ENCODE data around the gene SOD1.

Gene SOD1

DNA sequence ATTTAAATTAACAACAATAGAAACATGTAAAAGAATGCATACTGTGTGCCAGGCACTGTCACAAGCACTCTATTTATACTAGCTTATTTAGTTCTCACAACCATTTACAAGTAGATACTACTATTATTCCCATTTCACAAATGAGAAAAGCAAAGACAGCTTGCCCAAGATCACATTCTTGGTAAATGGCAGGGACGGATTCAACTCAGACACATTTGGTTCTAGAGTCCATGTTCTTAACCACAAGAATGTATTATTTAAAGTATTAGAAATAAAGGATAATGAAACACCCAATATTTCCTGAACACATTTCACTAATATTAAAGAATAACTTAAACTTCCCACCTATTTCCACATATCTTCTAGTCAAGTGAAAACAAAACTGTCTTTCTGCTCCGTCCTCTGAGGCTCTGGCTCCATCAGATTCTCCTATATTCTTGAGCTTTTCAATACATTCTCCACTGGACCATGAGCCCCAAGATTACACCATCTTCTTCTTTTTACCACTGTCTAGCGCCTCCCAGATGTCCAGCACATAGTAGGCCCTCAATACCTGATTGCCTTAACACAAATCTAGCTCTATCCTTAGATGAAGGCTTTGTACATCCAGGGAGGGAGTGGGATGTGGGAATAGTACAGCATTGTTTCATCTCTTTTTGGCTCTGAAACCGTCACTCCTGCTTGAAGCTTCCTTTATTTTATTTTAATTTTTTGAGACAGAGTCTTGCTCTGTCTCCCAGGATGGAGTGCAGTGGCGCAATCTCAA lies 29.3 kb downstream of the SOD1 start:
- in situ Hi-C loops (cut with HindIII; ENCODE audit: low sequenced_read_pairs) = no loop called here
- TF ChIP-seq CTCF (IDR thresholded peaks at IDR 0.05; ENCODE audit: low read depth, low read length) = no peak
- no peak overlapping the region for H3K4me3 ChIP-seq (ENCODE audit: low read depth, low read length)
- no peak for DNase-seq (ENCODE audit: low read depth, low spot score)

DNA sequence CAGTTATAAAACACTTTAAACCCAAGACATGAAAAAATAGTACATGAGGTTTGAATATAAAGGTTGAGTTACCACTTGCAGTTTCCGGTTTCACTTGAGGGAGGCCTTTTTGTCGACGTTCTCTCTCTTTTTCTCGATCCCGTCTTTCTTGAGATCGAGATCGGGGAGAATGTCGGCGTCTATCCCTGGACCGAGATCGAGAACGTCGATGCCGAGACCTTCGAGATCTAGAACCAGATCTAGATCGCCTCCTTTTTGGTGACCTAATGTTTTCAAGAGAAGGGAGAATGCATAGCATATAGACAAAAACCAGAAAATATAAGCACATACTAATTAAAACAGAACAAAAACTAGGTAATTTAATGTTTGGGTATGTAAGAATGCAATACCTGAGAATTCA lies 33.7 kb downstream of the SOD1 start:
- no peak for TF ChIP-seq CTCF (IDR thresholded peaks at IDR 0.05; ENCODE audit: low read depth, low read length)
- in situ Hi-C loops (cut with HindIII; ENCODE audit: low sequenced_read_pairs) = no loop called here
- no peak for DNase-seq (ENCODE audit: low read depth, low spot score)
- no peak overlapping the region for H3K4me3 ChIP-seq (ENCODE audit: low read depth, low read length)

- H3K4me3 ChIP-seq (ENCODE audit: low read depth, low read length) = no peak overlapping the region
- TF ChIP-seq CTCF (IDR thresholded peaks at IDR 0.05; ENCODE audit: low read depth, low read length) = no peak
- no peak for DNase-seq (ENCODE audit: low read depth, low spot score)
- in situ Hi-C loops (cut with HindIII; ENCODE audit: low sequenced_read_pairs) = no loop called here
Observed at GRCh38 chr21:31696424-31696823, 36.9 kb downstream of the SOD1 start.

GRCh38 chr21:31698461-31698860 lies 39.0 kb downstream of the SOD1 start:
- no peak for DNase-seq (ENCODE audit: low read depth, low spot score)
- in situ Hi-C loops (cut with HindIII; ENCODE audit: low sequenced_read_pairs) = no loop called here
- no peak overlapping the region for H3K4me3 ChIP-seq (ENCODE audit: low read depth, low read length)
- no peak for TF ChIP-seq CTCF (IDR thresholded peaks at IDR 0.05; ENCODE audit: low read depth, low read length)

- no peak for TF ChIP-seq CTCF (IDR thresholded peaks at IDR 0.05; ENCODE audit: low read depth, low read length)
- no peak for DNase-seq (ENCODE audit: low read depth, low spot score)
- in situ Hi-C loops (cut with HindIII; ENCODE audit: low sequenced_read_pairs) = no loop called here
- H3K4me3 ChIP-seq (ENCODE audit: low read depth, low read length) = no peak overlapping the region
Observed at GRCh38 chr21:31700040-31700439, 40.5 kb downstream of the SOD1 start.

- TF ChIP-seq CTCF (IDR thresholded peaks at IDR 0.05; ENCODE audit: low read depth, low read length) = no peak
- in situ Hi-C loops (cut with HindIII; ENCODE audit: low sequenced_read_pairs) = no loop called here
- no peak for DNase-seq (ENCODE audit: low read depth, low spot score)
- no peak overlapping the region for H3K4me3 ChIP-seq (ENCODE audit: low read depth, low read length)
Observed at GRCh38 chr21:31706562-31706961, 47.1 kb downstream of the SOD1 start.
